ENCODE measurements around the gene PTPRD. TPM values are rescaled to one million over a fixed set of nuclear protein-coding genes. Genes with fewer than 3 reads are reported as not detected.

PTPRD gene
- total RNA-seq, 2 donors from 2014 or later, result 97.4 to 101 TPM

DNA sequence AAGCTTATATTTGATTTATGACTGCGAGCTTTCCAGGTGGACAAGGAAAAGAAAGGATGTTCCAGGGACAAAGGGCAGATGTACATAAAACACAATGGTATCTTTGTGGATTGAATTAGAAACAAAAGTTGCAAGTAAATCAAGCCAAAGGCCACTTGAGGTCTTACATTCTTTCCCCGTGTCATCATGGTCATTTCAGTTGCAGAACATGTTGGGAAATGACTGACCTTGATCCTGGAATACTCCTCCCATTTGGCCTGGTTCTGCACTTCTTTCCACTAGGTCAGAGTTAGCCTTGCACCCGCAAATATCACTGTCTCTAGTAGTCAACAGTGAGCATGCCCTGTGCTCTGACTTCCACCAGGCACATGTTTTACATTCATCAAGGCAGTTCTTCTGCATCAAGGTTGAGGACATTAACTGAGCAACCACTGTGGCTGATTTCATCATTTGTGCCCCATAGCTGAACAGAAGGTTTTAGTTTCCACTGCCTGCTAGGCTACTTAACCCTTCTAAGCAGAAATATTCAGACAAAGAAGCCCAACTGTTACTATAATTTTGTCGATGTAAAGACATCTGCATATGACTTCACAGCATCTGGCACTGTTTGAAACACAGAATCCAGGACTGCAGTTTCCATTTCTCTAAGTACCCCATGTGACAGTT, 1651.5 kb downstream of the PTPRD start:
- WGBS, 2 experiments (ENCODE audit: insufficient coverage in 1 of 2, insufficient read length in 1 of 2), result 89 to 95% methylated on average over 4 of the region's 4 CpGs
- peaks cover 3% of the 10 kb centered on the region for H3K9me3 Mint-ChIP-seq
- H3K27me3 Mint-ChIP-seq (ENCODE audit: insufficient read depth), result no peaks in the 10 kb centered on the region
- Histone ChIP-seq H3K27me3 (ENCODE audit: control insufficient read depth, insufficient read depth, low read length, poor library complexity, severe bottlenecking) (no peaks in the 10 kb centered on the region), H3K27ac (ENCODE audit: low read depth, low read length) (no peak overlapping the region), H3K9me3 (ENCODE audit: control insufficient read depth, low read length) (no peaks in the 10 kb centered on the region), H3K4me1 (ENCODE audit: control insufficient read depth, insufficient read depth, low read length) (peaks cover 4% of the 10 kb centered on the region), H3K9ac (ENCODE audit: extremely low read depth, low read length, poor library complexity, severe bottlenecking) (no peak overlapping the region), H3K4me3 (ENCODE audit: low read length) (no peak overlapping the region), H3K36me3 (ENCODE audit: control insufficient read depth, insufficient read depth, low read length) (no peaks in the 10 kb centered on the region)
- H3K4me3 Mint-ChIP-seq, result no peak overlapping the region
- no peak overlapping the region for H3K27ac Mint-ChIP-seq
- DNase-seq, result no peak
- peaks cover 12% of the 10 kb centered on the region for H3K4me1 Mint-ChIP-seq
- TF ChIP-seq CTCF (conservative IDR thresholded peaks at IDR 0.05), result no peak
- H3K36me3 Mint-ChIP-seq (ENCODE audit: low read depth), result no peaks in the 10 kb centered on the region

DNA sequence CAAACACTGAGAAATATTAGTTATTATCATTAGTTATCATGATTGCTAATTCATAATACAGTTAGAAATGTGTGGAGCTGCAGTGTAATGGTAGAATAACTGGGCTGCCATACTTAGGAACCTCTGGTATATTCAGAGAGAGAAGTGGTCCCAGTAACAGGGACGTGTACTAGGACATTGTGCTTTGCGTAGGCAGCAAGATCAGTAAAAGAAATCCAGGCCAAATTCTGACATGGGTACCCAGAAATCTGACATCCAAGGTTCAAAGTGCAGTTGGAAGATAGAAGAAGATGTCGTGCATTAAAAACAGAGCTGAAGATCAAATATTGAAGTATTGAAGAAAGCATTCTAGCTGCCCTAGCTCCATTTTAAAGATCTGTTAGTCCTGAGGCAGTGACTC, 1652.5 kb downstream of the PTPRD start:
- Histone ChIP-seq H3K9me3 (ENCODE audit: control insufficient read depth, low read length) (no peaks in the 10 kb centered on the region), H3K4me1 (ENCODE audit: control insufficient read depth, insufficient read depth, low read length) (peaks cover 11% of the 10 kb centered on the region), H3K27ac (ENCODE audit: low read depth, low read length) (no peak overlapping the region), H3K4me3 (ENCODE audit: low read length) (no peak overlapping the region), H3K36me3 (ENCODE audit: control insufficient read depth, insufficient read depth, low read length) (no peaks in the 10 kb centered on the region), H3K27me3 (ENCODE audit: control insufficient read depth, insufficient read depth, low read length, poor library complexity, severe bottlenecking) (no peaks in the 10 kb centered on the region), H3K9ac (ENCODE audit: extremely low read depth, low read length, poor library complexity, severe bottlenecking) (no peak overlapping the region)
- Mint-ChIP-seq H3K27me3 (ENCODE audit: insufficient read depth) (no peaks in the 10 kb centered on the region), H3K9me3 (no peaks in the 10 kb centered on the region), H3K27ac (no peak overlapping the region), H3K4me3 (no peak overlapping the region), H3K36me3 (ENCODE audit: low read depth) (no peaks in the 10 kb centered on the region), H3K4me1 (peaks cover 20% of the 10 kb centered on the region)
- TF ChIP-seq CTCF (conservative IDR thresholded peaks at IDR 0.05), result no peak
- DNase-seq, result no peak
- WGBS, 2 experiments (ENCODE audit: insufficient coverage in 1 of 2, insufficient read length in 1 of 2), result 93 to 96% methylated on average over 3 of the region's 3 CpGs

DNA sequence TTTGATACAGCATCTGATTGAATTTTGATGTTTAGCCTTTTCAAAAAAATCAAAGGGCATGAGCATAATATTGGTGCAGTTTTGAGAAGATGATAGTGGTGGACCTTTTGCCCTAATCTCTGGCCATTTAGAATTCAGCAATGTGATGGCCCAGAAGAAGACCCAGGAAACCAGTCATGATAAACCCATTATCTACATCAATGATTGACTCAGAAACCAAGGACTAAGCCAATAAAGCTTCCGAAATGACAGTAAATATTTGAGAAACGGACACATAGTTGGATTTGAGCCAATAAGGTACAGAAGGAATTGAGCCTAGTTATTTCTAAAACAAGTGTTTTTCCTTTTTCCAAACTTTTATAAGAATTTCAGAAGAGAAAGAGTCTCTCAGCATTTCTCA, 1654.4 kb downstream of the PTPRD start:
- no peak overlapping the region for H3K9ac ChIP-seq (ENCODE audit: extremely low read depth, low read length, poor library complexity, severe bottlenecking)
- Mint-ChIP-seq H3K4me1 (peaks cover 33% of the 10 kb centered on the region), H3K36me3 (ENCODE audit: low read depth) (no peaks in the 10 kb centered on the region), H3K27me3 (ENCODE audit: insufficient read depth) (no peaks in the 10 kb centered on the region), H3K27ac (no peak overlapping the region), H3K9me3 (no peaks in the 10 kb centered on the region), H3K4me3 (no peak overlapping the region)
- no peaks in the 10 kb centered on the region for H3K27me3 ChIP-seq (ENCODE audit: control insufficient read depth, insufficient read depth, low read length, poor library complexity, severe bottlenecking)
- no peak overlapping the region for H3K4me3 ChIP-seq (ENCODE audit: low read length)
- H3K36me3 ChIP-seq (ENCODE audit: control insufficient read depth, insufficient read depth, low read length), result no peaks in the 10 kb centered on the region
- peaks cover 13% of the 10 kb centered on the region for H3K4me1 ChIP-seq (ENCODE audit: control insufficient read depth, insufficient read depth, low read length)
- H3K9me3 ChIP-seq (ENCODE audit: control insufficient read depth, low read length), result no peaks in the 10 kb centered on the region
- DNase-seq, result no peak
- no peak overlapping the region for H3K27ac ChIP-seq (ENCODE audit: low read depth, low read length)
- TF ChIP-seq CTCF (conservative IDR thresholded peaks at IDR 0.05), result no peak
- WGBS, 2 experiments (ENCODE audit: insufficient coverage in 1 of 2, insufficient read length in 1 of 2), result 85 to 100% methylated on average over 2 of the region's 2 CpGs

All from endodermal cell (in vitro differentiated cells).